NCI-H748 (cell line): ENCODE measurements around the gene BHMT2.

Source experiments
- DNase-seq: peaks from one replicate; lab custom pipeline; 2025; ENCODE audit not compliant: unreplicated experiment; lab: John Stamatoyannopoulos, UW

BHMT2 gene

DNA sequence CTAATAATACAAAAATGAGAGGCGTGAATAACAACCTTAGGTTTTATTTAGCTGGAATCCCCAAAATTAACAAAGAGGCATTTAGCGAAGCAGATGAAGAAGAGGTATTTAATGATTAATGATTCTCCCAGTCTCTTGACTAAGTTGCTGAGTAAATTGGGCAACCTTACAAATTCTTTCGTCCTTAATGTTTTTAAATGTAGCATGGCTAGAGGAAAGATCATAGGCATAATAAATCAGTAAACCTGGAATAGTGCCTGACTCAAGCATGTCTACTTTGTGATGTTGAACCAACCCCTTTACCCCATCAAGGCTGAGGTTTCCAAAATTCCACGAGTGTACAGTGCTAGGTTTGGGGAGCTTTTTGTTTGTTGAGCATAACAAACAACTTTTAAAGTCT lies 49.9 kb downstream of the BHMT2 start:
- no peak for DNase-seq

GRCh38 chr5:79120221-79120620 lies 50.7 kb downstream of the BHMT2 start:
- no peak for DNase-seq

DNA sequence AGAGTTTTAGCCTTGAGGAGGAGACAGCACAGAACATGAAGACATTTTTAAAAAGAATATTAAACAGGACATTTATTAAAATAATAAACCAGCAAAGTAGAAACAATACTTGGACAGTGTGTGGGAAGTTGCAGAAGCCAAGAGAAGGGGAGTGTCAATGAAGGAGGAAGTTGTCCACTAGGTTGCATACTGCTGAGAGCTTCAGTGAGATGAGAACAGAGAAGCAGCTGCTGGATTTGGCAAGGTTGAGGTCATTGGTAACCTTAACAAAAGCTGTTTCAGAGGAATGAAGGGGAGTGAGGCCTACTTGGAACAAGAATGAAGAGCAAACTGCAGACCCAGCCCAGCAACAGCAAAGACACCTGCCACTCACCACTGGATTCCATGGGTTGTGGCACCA lies 53.4 kb downstream of the BHMT2 start:
- no peak for DNase-seq

GRCh38 chr5:79124607-79125006 lies 55.0 kb downstream of the BHMT2 start:
- no peak for DNase-seq

GRCh38 chr5:79130781-79131180 lies 61.2 kb downstream of the BHMT2 start:
- no peak for DNase-seq

DNA sequence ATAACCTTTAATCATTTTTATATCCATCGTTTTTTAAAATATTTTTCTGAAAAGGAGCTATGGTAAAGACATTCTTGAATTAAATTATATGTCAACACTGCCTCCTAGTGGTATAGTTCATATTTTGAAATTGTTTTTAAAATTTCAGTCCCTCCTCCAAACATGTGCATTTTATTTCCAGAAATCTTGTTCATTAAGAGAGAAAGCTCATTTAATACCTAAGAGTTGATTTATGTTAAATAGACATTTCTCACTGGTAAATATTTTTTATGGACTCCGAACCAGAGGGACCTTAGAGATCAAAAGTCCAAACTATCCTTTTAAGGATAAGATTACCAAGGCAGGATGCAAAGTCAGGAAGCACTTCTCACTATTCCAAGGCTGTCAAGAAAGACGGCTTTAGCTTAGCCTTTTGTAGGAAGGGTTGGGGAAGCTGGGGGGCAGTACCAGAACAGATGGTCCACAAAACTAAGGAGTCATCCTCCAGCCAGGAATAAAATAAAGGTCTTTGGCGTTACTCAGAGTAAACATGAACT lies 63.6 kb downstream of the BHMT2 start:
- peak; percentile 74 for DNase-seq

GRCh38 chr5:79133657-79134451 lies 64.3 kb downstream of the BHMT2 start:
- DNase-seq: peak; percentile 85

DNA sequence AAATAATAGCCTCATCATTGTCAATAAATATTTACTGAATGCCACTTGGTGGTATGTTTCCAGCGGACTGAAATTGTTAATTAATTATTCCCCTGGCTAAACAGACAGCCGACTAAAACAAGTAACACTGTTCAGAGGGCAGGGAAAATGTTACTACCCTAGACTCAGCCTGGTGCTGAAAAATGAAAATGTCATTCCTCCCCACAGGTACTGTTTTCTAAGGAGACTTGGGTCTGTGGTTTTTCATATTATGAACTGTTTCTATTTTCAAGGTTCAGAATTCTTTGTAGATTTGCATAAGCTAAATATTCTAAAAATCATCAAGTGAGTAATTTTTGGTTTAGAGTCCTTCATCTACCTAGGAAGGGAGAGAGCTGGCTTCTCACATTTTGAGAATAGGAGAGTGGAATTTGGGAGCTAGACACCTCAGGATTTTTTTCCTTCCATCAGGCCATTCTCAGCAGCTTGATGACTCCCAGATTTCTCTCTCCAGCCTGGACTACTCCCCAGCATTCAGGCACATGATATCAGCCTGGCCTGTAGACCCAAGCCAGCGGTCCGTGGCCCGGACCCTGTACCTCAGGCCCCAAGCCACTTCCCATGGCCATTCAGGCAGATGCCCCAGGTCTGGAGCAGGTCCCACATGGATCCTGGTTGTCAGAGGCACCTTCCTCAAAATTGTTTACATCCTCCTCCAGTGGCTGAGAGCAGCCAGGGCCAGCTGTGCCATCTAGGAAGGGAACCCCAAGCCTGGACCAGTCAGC lies 66.4 kb downstream of the BHMT2 start:
- DNase-seq: no peak

GRCh38 chr5:79136618-79137017 lies 67.1 kb downstream of the BHMT2 start:
- no peak for DNase-seq
